ENCODE results near the gene OCIAD2. TPM values are rescaled to one million over a fixed set of nuclear protein-coding genes. Genes with fewer than 3 reads are reported as not detected.

The OCIAD2 gene
- total and polyA plus RNA-seq, 4 experiments from 2014 or later, result 102 to 245 (median 150) TPM

GRCh38 chr4:48909697-48910096, 3.1 kb upstream of the OCIAD2 start:
- H3K27ac Mint-ChIP-seq, result peak overlapping the region in 1 of 7 donors; percentile 18
- H3K4me1 Mint-ChIP-seq, result peaks cover 20 to 34% (median 25%) of the 10 kb centered on the region in 4 donors
- CTCF ChIA-PET (ENCODE audit: partially characterized antibody), result interaction anchor here (1.1 to 1.7 kb wide), 2 partner anchors 35 to 332 kb away, joined by 3 to 4 read pairs; no protein-coding TSS in a partner anchor
- peaks cover 1 to 11% of the 10 kb centered on the region in 2 donors for H3K36me3 Mint-ChIP-seq
- no peak overlapping the region for H3K4me3 ChIP-seq (ENCODE audit: low read length in 2 of 2)
- H3K9me3 Mint-ChIP-seq, result no peaks in the 10 kb centered on the region
- peak overlapping the region in 2 of 8 donors; percentile 15 to 36 for H3K4me3 Mint-ChIP-seq
- H3K27me3 Mint-ChIP-seq, result no peaks in the 10 kb centered on the region
- no peak for DNase-seq
- no peak overlapping the region for H3K27ac ChIP-seq (ENCODE audit: low read depth, low read length)
- peaks cover 21% of the 10 kb centered on the region for H3K4me1 ChIP-seq (ENCODE audit: insufficient read depth, low read length)
- POLR2A ChIA-PET (ENCODE audit: partially characterized antibody), result no interaction called here
- no peaks in the 10 kb centered on the region for H3K36me3 ChIP-seq (ENCODE audit: insufficient read depth, low read length)
- H3K9me3 ChIP-seq (ENCODE audit: control insufficient read depth in 1 of 2, low read length in 2 of 2), result no peaks in the 10 kb centered on the region
- intact Hi-C loops (cut with micrococcal nuclease), result loop anchor here (10.0 kb wide), 2 partner anchors 565 to 635 kb away; partner anchors contain the start of gene SLAIN2
- no peaks in the 10 kb centered on the region for H3K27me3 ChIP-seq (ENCODE audit: insufficient read depth, low read length)

DNA sequence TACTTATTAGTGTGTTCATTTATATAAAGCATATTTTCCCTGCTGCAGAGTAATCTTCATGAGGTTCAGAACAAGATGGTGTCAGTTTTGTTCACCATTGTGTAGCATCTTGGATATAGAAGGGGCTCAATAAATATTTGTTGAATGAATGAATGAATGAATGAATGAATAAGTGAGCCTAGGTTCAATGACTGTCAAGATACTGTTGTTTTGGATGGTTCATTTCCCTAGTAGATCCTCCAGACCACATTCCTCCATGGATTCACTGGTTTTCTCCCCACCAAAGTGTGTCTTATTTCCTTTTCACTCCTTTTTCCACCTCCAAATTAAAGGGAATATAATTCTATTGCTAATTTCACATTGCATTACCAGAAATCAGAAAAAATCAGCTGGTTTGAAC, 2.1 kb upstream of the OCIAD2 start:
- Mint-ChIP-seq H3K4me1 (peaks cover 26 to 40% (median 31%) of the 10 kb centered on the region in 4 donors), H3K27me3 (no peaks in the 10 kb centered on the region), H3K9me3 (no peaks in the 10 kb centered on the region), H3K4me3 (peak overlapping the region in 2 of 8 donors; percentile 59 to 62), H3K36me3 (peaks cover 6 to 15% of the 10 kb centered on the region in 2 donors), H3K27ac (peak overlapping the region in 3 of 7 donors; percentile 28 to 89 (median 77))
- peaks cover 29% of the 10 kb centered on the region for H3K4me1 ChIP-seq (ENCODE audit: insufficient read depth, low read length)
- no peak overlapping the region for H3K4me3 ChIP-seq (ENCODE audit: low read length in 2 of 2)
- no peak overlapping the region for H3K27ac ChIP-seq (ENCODE audit: low read depth, low read length)
- no peaks in the 10 kb centered on the region for H3K27me3 ChIP-seq (ENCODE audit: insufficient read depth, low read length)
- no peak for DNase-seq
- intact Hi-C loops (cut with micrococcal nuclease), result loop anchor here (10.0 kb wide), 2 partner anchors 564 to 634 kb away; partner anchors contain the start of gene SLAIN2
- H3K36me3 ChIP-seq (ENCODE audit: insufficient read depth, low read length), result peaks cover 5% of the 10 kb centered on the region
- POLR2A ChIA-PET (ENCODE audit: partially characterized antibody), result no interaction called here
- CTCF ChIA-PET (ENCODE audit: partially characterized antibody), result interaction anchor here (1.1 to 4.0 kb wide), 2 partner anchors 36 to 330 kb away, joined by 4 to 41 read pairs; no protein-coding TSS in a partner anchor
- no peaks in the 10 kb centered on the region for H3K9me3 ChIP-seq (ENCODE audit: control insufficient read depth in 1 of 2, low read length in 2 of 2)

- ChIA-PET CTCF (ENCODE audit: partially characterized antibody) (interaction anchor here (1.7 to 4.0 kb wide), 5 partner anchors 23 to 329 kb away, joined by 7 to 41 read pairs (median 9); no protein-coding TSS in a partner anchor), POLR2A (ENCODE audit: partially characterized antibody) (interaction anchor here (2.6 kb wide), 1 partner anchor 128 kb away, joined by 23 read pairs; the partner anchor contains the start of gene FRYL)
- H3K36me3 Mint-ChIP-seq, result peaks cover 11 to 20% of the 10 kb centered on the region in 2 donors
- Histone ChIP-seq H3K9me3 (ENCODE audit: control insufficient read depth in 1 of 2, low read length in 2 of 2) (no peaks in the 10 kb centered on the region), H3K27me3 (ENCODE audit: insufficient read depth, low read length) (no peaks in the 10 kb centered on the region), H3K4me3 (ENCODE audit: low read length in 2 of 2) (no peak overlapping the region), H3K4me1 (ENCODE audit: insufficient read depth, low read length) (peaks cover 29% of the 10 kb centered on the region), H3K27ac (ENCODE audit: low read depth, low read length) (no peak overlapping the region), H3K36me3 (ENCODE audit: insufficient read depth, low read length) (peaks cover 7% of the 10 kb centered on the region)
- peaks cover 28 to 45% (median 32%) of the 10 kb centered on the region in 4 donors for H3K4me1 Mint-ChIP-seq
- peak overlapping the region in 7 of 8 donors; percentile 1 to 92 (median 43) for H3K4me3 Mint-ChIP-seq
- intact Hi-C loops (cut with micrococcal nuclease), result loop anchor here (10.0 kb wide), 2 partner anchors 563 to 633 kb away; partner anchors contain the start of gene SLAIN2
- peak overlapping the region in 6 of 7 donors; percentile 24 to 89 (median 50) for H3K27ac Mint-ChIP-seq
- no peaks in the 10 kb centered on the region for H3K27me3 Mint-ChIP-seq
- DNase-seq, result peak in 1 of 5 donors; percentile 28
- no peaks in the 10 kb centered on the region for H3K9me3 Mint-ChIP-seq
These were observed 1.3 kb upstream of the OCIAD2 start for GRCh38 chr4:48907706-48908477.

- H3K4me1 Mint-ChIP-seq, result peaks cover 33 to 61% (median 43%) of the 10 kb centered on the region in 4 donors
These were observed 1.1 kb downstream of the OCIAD2 start for GRCh38 chr4:48905363-48906015.

GRCh38 chr4:48904541-48905142, 1.9 kb downstream of the OCIAD2 start:
- peaks cover 34 to 47% of the 10 kb centered on the region in 2 donors for H3K36me3 Mint-ChIP-seq
- CTCF ChIA-PET (ENCODE audit: partially characterized antibody), result interaction anchor here (1.3 to 4.0 kb wide), 3 partner anchors 124 to 326 kb away, joined by 4 to 41 read pairs (median 6); partner anchors contain the start of gene FRYL
- H3K27me3 ChIP-seq (ENCODE audit: insufficient read depth, low read length), result no peaks in the 10 kb centered on the region
- peak in 1 of 5 donors; percentile 32 for DNase-seq
- peak overlapping the region; percentile 19 to 94 (median 77) for H3K27ac Mint-ChIP-seq
- intact Hi-C loops (cut with micrococcal nuclease), result loop anchor here (10.0 kb wide), 2 partner anchors 560 to 630 kb away; partner anchors contain the start of gene SLAIN2
- POLR2A ChIA-PET (ENCODE audit: partially characterized antibody), result interaction anchor here (0.9 to 2.1 kb wide), 3 partner anchors 58 to 326 kb away, joined by 3 to 11 read pairs (median 4); partner anchors contain the start of gene FRYL
- peak overlapping the region; percentile 82 to 94 (median 90) for H3K4me3 Mint-ChIP-seq
- H3K9me3 ChIP-seq (ENCODE audit: control insufficient read depth in 1 of 2, low read length in 2 of 2), result no peaks in the 10 kb centered on the region
- no peaks in the 10 kb centered on the region for H3K9me3 Mint-ChIP-seq
- H3K36me3 ChIP-seq (ENCODE audit: insufficient read depth, low read length), result peaks cover 30% of the 10 kb centered on the region
- H3K4me1 Mint-ChIP-seq, result peaks cover 36 to 68% (median 47%) of the 10 kb centered on the region in 4 donors
- no peak overlapping the region for H3K27ac ChIP-seq (ENCODE audit: low read depth, low read length)
- no peaks in the 10 kb centered on the region for H3K27me3 Mint-ChIP-seq
- no peak overlapping the region for H3K4me3 ChIP-seq (ENCODE audit: low read length in 2 of 2)
- peaks cover 47% of the 10 kb centered on the region for H3K4me1 ChIP-seq (ENCODE audit: insufficient read depth, low read length)

More at GRCh38 chr4:48905363-48906015, 1.1 kb downstream of the OCIAD2 start:
- Mint-ChIP-seq H3K9me3 (no peaks in the 10 kb centered on the region), H3K36me3 (peaks cover 27 to 40% of the 10 kb centered on the region in 2 donors), H3K4me3 (peak overlapping the region; percentile 82 to 94 (median 90)), H3K27ac (peak overlapping the region; percentile 74 to 95 (median 90)), H3K27me3 (no peaks in the 10 kb centered on the region)
- no peak for DNase-seq
- H3K27me3 ChIP-seq (ENCODE audit: insufficient read depth, low read length), result no peaks in the 10 kb centered on the region
- POLR2A ChIA-PET (ENCODE audit: partially characterized antibody), result interaction anchor here (0.9 to 2.6 kb wide), 4 partner anchors 40 to 327 kb away, joined by 3 to 23 read pairs (median 7); partner anchors contain the start of gene FRYL
- H3K9me3 ChIP-seq (ENCODE audit: control insufficient read depth in 1 of 2, low read length in 2 of 2), result no peaks in the 10 kb centered on the region
- peaks cover 25% of the 10 kb centered on the region for H3K36me3 ChIP-seq (ENCODE audit: insufficient read depth, low read length)
- H3K4me3 ChIP-seq (ENCODE audit: low read length in 2 of 2), result peak overlapping the region; percentile 70 to 77
- CTCF ChIA-PET (ENCODE audit: partially characterized antibody), result interaction anchor here (1.0 to 4.0 kb wide), 7 partner anchors 35 to 327 kb away, joined by 3 to 41 read pairs (median 4); no protein-coding TSS in a partner anchor
- H3K27ac ChIP-seq (ENCODE audit: low read depth, low read length), result peak overlapping the region; percentile 59
- H3K4me1 ChIP-seq (ENCODE audit: insufficient read depth, low read length), result peaks cover 43% of the 10 kb centered on the region
- intact Hi-C loops (cut with micrococcal nuclease), result loop anchor here (1.0 to 10.0 kb wide), 7 partner anchors 18 to 631 kb away; partner anchors contain the start of genes FRYL, OCIAD1 and SLAIN2

DNA sequence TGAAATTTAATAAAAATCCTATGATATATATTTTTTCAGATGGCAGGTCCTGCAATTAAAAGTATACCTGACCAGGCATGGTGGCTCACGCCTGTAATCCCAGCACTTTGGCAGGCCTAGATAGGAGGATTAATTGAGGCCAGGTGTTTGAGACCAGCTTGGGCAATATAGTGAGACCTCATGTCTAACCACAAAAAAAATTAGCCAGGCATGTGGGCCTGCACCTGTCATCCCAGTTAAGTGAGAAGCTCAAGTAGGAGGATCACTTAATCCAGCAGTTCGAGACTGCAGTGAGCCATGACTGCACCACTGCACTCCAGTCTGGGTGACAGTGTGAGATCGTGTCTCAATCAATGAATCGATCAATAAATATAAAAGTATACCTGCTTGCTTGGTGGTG, 2.5 kb downstream of the OCIAD2 start:
- peaks cover 33% of the 10 kb centered on the region for H3K36me3 ChIP-seq (ENCODE audit: insufficient read depth, low read length)
- Mint-ChIP-seq H3K36me3 (peaks cover 40 to 53% of the 10 kb centered on the region in 2 donors), H3K4me1 (peaks cover 42 to 73% (median 53%) of the 10 kb centered on the region in 4 donors), H3K9me3 (no peaks in the 10 kb centered on the region), H3K27ac (peak overlapping the region in 1 of 7 donors; percentile 94), H3K4me3 (peak overlapping the region in 4 of 8 donors; percentile 82 to 93 (median 88)), H3K27me3 (no peaks in the 10 kb centered on the region)
- ChIA-PET POLR2A (ENCODE audit: partially characterized antibody) (interaction anchor here (1.2 to 2.1 kb wide), 2 partner anchors 59 to 124 kb away, joined by 4 to 11 read pairs; partner anchors contain the start of gene FRYL), CTCF (ENCODE audit: partially characterized antibody) (interaction anchor here (0.7 to 1.9 kb wide), 3 partner anchors 38 to 325 kb away, joined by 3 to 6 read pairs (median 4); partner anchors contain the start of gene FRYL)
- H3K27ac ChIP-seq (ENCODE audit: low read depth, low read length), result no peak overlapping the region
- intact Hi-C loops (cut with micrococcal nuclease), result loop anchor here (10.0 kb wide), 2 partner anchors 559 to 629 kb away; partner anchors contain the start of gene SLAIN2
- no peak overlapping the region for H3K4me3 ChIP-seq (ENCODE audit: low read length in 2 of 2)
- no peaks in the 10 kb centered on the region for H3K27me3 ChIP-seq (ENCODE audit: insufficient read depth, low read length)
- no peak for DNase-seq
- H3K4me1 ChIP-seq (ENCODE audit: insufficient read depth, low read length), result peaks cover 47% of the 10 kb centered on the region
- no peaks in the 10 kb centered on the region for H3K9me3 ChIP-seq (ENCODE audit: control insufficient read depth in 1 of 2, low read length in 2 of 2)

All from CD4-positive, alpha-beta memory T cell (primary cell).